HT-29 (cell line): ENCODE results near the gene CLEC4A. TPM values are rescaled to one million over a fixed set of nuclear protein-coding genes. Genes with fewer than 3 reads are reported as not detected.
"Not testable (repeated sequence)": the region's sequence is repeated elsewhere in the genome, so short reads cannot be mapped to it uniquely, and the experiment has no call there.

Source experiments
- DNase-seq: peaks from one replicate; pipeline ENCODE4 v3.0.0-alpha.2; 2015; ENCODE audit warnings: low spot score
- total RNA-seq: library from RNA; depleted of rRNA; stranded (reverse); fragments of >200 nt; shearing (Covaris generic); gene quantifications from 2 replicates; pipeline ENCODE4 v1.2.3, GENCODE V29; 2014

Gene CLEC4A
- total RNA-seq, 1 experiment from 2014 or later, result 0.64 TPM

- DNase-seq, result not testable (repeated sequence)
Measured at GRCh38 chr12:8133636-8134397, 10.4 kb downstream of the CLEC4A start.

GRCh38 chr12:8134398-8134930 lies 11.0 kb downstream of the CLEC4A start:
- not testable (repeated sequence) for DNase-seq

GRCh38 chr12:8141647-8142046 lies 18.2 kb downstream of the CLEC4A start:
- DNase-seq, result not testable (repeated sequence)

GRCh38 chr12:8143261-8143660 lies 19.8 kb downstream of the CLEC4A start:
- DNase-seq, result no peak

GRCh38 chr12:8145754-8146441 lies 22.5 kb downstream of the CLEC4A start:
- DNase-seq, result no peak

- no peak for DNase-seq
Measured at GRCh38 chr12:8146442-8146771, 23.0 kb downstream of the CLEC4A start.

GRCh38 chr12:8154526-8154925 lies 31.1 kb downstream of the CLEC4A start:
- no peak for DNase-seq

- DNase-seq, result no peak
Measured at GRCh38 chr12:8156416-8156815, 33.0 kb downstream of the CLEC4A start.

- no peak for DNase-seq
Measured at GRCh38 chr12:8156845-8157244, 33.4 kb downstream of the CLEC4A start, which contains the start of gene ZNF705A. Gene ZNF705A, plus strand, starts transcription at chr12:8157015. Its CDS starts 15,611 bp downstream, at chr12:8172626.

- DNase-seq, result peak; percentile 16
Measured at GRCh38 chr12:8157484-8158198, 34.2 kb downstream of the CLEC4A start.

- DNase-seq, result not testable (repeated sequence)
Measured at GRCh38 chr12:8172911-8173310, 49.5 kb downstream of the CLEC4A start.

GRCh38 chr12:8179989-8180585 lies 56.7 kb downstream of the CLEC4A start:
- DNase-seq, result peak; percentile 45

GRCh38 chr12:8181271-8181670 lies 57.9 kb downstream of the CLEC4A start:
- not testable (repeated sequence) for DNase-seq

- not testable (repeated sequence) for DNase-seq
Measured at GRCh38 chr12:8182923-8183322, 59.5 kb downstream of the CLEC4A start.

GRCh38 chr12:8183346-8183745 lies 59.9 kb downstream of the CLEC4A start:
- DNase-seq, result not testable (repeated sequence)

- not testable (repeated sequence) for DNase-seq
Measured at GRCh38 chr12:8184206-8184605, 60.8 kb downstream of the CLEC4A start.

GRCh38 chr12:8188088-8188487 lies 64.7 kb downstream of the CLEC4A start:
- DNase-seq, result not testable (repeated sequence)
